Muscle layer of duodenum (tissue), 2 donors: Measurements from ENCODE around the gene XCL1.

ENCODE experiments used
- H3K27ac ChIP-seq: one replicate; pipeline ENCODE4 v1.7.0; 2013; ENCODE audit warnings: mild to moderate bottlenecking, low read length
- H3K27me3 ChIP-seq: one replicate; pipeline ENCODE4 v1.7.0; 2013; ENCODE audit warnings: low read depth, mild to moderate bottlenecking, control low read depth, low read length
- H3K36me3 ChIP-seq, 2 donors: one replicate each; pipeline ENCODE4 v1.7.0; 2013; ENCODE audit warnings: low read length in 2 of 2, control low read depth in 1 of 2, mild to moderate bottlenecking in 1 of 2; ENCODE audit not compliant: insufficient read depth in 2 of 2, control insufficient read depth in 1 of 2
- H3K4me1 ChIP-seq, 2 donors: one replicate each; pipeline ENCODE4 v1.7.0; 2013; ENCODE audit warnings: low read length in 2 of 2, mild to moderate bottlenecking in 2 of 2, control low read depth in 1 of 2, moderate library complexity in 1 of 2; ENCODE audit not compliant: insufficient read depth in 2 of 2, control insufficient read depth in 1 of 2
- H3K4me3 ChIP-seq, 2 donors: one replicate each; pipeline ENCODE4 v1.7.0; 2013; ENCODE audit warnings: low read length in 2 of 2, low read depth in 1 of 2, mild to moderate bottlenecking in 1 of 2
- H3K9me3 ChIP-seq, 2 donors: one replicate each; pipeline ENCODE4 v1.7.0; 2013; ENCODE audit warnings: low read length in 2 of 2, control low read depth in 1 of 2, mild to moderate bottlenecking in 1 of 2; ENCODE audit not compliant: control insufficient read depth in 1 of 2
- donor health status: healthy.

The XCL1 gene

DNA sequence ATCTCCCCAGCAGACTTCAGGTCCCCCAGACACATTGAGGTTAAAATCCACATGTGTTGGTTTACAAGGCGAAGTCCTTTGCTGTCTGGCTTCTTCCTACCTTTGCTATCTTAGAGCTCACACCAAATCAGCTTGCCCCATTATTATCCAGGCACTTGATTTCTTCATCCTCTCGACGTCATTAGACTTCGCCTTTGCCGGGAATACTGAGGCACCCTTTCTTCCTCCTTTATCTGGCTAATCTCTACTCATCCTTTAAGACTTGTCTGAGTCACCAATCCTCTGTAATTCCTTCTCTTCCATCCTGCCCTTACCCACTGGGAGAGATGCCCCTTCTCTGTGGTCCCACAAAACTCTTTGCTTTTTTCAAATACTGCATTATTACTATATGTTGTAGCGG, 23.4 kb upstream of the XCL1 start:
- Histone ChIP-seq H3K4me3 (no peak overlapping the region), H3K27me3 (no peaks in the 10 kb centered on the region), H3K36me3 (no peaks in the 10 kb centered on the region), H3K4me1 (peaks cover 0 to 4% of the 10 kb centered on the region in 2 donors), H3K9me3 (no peaks in the 10 kb centered on the region), H3K27ac (no peak overlapping the region)

- Histone ChIP-seq H3K27me3 (no peaks in the 10 kb centered on the region), H3K27ac (no peak overlapping the region), H3K36me3 (no peaks in the 10 kb centered on the region), H3K4me3 (no peak overlapping the region), H3K9me3 (no peaks in the 10 kb centered on the region), H3K4me1 (peaks cover 0 to 4% of the 10 kb centered on the region in 2 donors)
Measured at GRCh38 chr1:168553680-168554553, 22.5 kb upstream of the XCL1 start.

GRCh38 chr1:168554603-168555483, 21.6 kb upstream of the XCL1 start:
- Histone ChIP-seq H3K4me1 (peaks cover 0 to 4% of the 10 kb centered on the region in 2 donors), H3K27ac (no peak overlapping the region), H3K4me3 (no peak overlapping the region), H3K9me3 (no peaks in the 10 kb centered on the region), H3K36me3 (no peaks in the 10 kb centered on the region), H3K27me3 (no peaks in the 10 kb centered on the region)

DNA sequence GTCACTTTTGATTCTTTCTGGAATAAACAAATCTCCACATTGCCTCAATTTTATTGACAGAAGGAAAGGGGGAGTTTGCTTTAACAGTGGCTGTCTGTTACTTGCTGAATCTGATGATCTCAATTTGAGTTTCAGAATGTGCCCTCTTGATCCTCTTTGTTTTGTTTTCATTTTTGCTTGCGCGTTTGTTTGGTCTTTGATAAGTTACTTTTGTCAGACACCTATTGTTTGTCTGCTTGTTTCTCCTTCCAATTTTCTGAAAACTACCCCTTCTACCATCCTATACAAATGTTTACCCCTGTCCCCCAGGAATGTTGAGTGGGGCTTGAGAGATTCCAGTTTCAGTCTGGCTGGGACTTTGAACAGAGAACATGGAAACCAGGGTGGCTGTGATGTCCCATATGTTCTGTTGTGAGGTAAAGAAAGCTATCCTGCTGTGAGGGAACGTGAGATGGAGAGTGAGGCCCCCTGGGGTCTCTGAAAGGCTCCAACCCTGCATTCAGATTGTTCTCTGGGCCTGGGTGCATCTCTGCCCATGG, 20.8 kb upstream of the XCL1 start:
- Histone ChIP-seq H3K36me3 (no peaks in the 10 kb centered on the region), H3K9me3 (no peaks in the 10 kb centered on the region), H3K27me3 (no peaks in the 10 kb centered on the region), H3K4me3 (no peak overlapping the region), H3K27ac (no peak overlapping the region), H3K4me1 (peaks cover 0 to 4% of the 10 kb centered on the region in 2 donors)

- H3K4me3 ChIP-seq, result no peak overlapping the region
- H3K9me3 ChIP-seq, result no peaks in the 10 kb centered on the region
- H3K27ac ChIP-seq, result no peak overlapping the region
- no peaks in the 10 kb centered on the region for H3K27me3 ChIP-seq
- peaks cover 0 to 4% of the 10 kb centered on the region in 2 donors for H3K4me1 ChIP-seq
- H3K36me3 ChIP-seq, result no peaks in the 10 kb centered on the region
Measured at GRCh38 chr1:168556647-168557046, 19.8 kb upstream of the XCL1 start.

DNA sequence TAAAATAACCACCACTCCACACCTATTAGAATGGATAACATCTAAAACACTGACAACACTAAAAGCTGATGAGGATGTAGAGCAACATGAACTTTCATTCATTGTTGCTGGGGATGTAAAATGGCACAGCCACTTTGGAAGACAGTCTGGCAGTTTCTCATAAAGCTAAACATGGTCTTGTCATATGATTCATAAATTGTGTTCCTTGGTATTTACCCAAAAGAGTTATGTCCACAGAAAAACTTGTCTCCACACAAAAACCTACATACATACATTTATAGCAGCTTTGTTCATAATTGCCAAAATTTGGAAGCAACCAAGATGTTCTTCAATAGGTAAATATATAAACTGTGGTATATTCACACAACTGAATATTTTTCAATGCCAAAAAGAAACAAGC, 16.0 kb upstream of the XCL1 start:
- H3K4me1 ChIP-seq, result peaks cover 0 to 1% of the 10 kb centered on the region in 2 donors
- no peaks in the 10 kb centered on the region for H3K36me3 ChIP-seq
- no peaks in the 10 kb centered on the region for H3K9me3 ChIP-seq
- H3K4me3 ChIP-seq, result no peak overlapping the region
- H3K27ac ChIP-seq, result no peak overlapping the region
- no peaks in the 10 kb centered on the region for H3K27me3 ChIP-seq

GRCh38 chr1:168561989-168562388, 14.4 kb upstream of the XCL1 start:
- H3K9me3 ChIP-seq, result no peaks in the 10 kb centered on the region
- H3K27me3 ChIP-seq, result no peaks in the 10 kb centered on the region
- H3K4me3 ChIP-seq, result no peak overlapping the region
- no peaks in the 10 kb centered on the region for H3K36me3 ChIP-seq
- no peaks in the 10 kb centered on the region for H3K4me1 ChIP-seq
- no peak overlapping the region for H3K27ac ChIP-seq

- Histone ChIP-seq H3K36me3 (no peaks in the 10 kb centered on the region), H3K9me3 (no peaks in the 10 kb centered on the region), H3K4me3 (no peak overlapping the region), H3K27me3 (no peaks in the 10 kb centered on the region), H3K27ac (no peak overlapping the region), H3K4me1 (no peaks in the 10 kb centered on the region)
Measured at GRCh38 chr1:168565825-168566224, 10.6 kb upstream of the XCL1 start.

DNA sequence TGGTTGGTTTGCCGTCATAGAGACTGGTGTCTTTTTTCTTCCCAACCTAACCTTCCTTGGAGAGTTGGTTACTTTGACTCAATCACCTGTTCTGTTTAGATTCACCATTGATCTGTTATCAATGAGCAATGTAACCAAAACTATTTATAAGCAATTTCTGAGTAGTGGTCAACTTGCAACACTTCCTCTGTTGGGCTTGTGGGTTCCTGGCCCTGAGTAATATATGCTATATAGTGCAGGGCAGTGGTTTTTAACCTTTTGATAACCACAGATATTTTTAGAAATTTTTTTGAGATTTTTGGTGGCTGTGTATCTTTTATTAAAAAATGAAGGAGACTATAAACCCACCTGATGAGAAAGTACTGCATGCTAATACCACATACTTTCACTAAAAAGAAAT, 9.4 kb upstream of the XCL1 start:
- Histone ChIP-seq H3K4me1 (no peaks in the 10 kb centered on the region), H3K27ac (no peak overlapping the region), H3K4me3 (no peak overlapping the region), H3K27me3 (no peaks in the 10 kb centered on the region), H3K36me3 (no peaks in the 10 kb centered on the region), H3K9me3 (no peaks in the 10 kb centered on the region)

DNA sequence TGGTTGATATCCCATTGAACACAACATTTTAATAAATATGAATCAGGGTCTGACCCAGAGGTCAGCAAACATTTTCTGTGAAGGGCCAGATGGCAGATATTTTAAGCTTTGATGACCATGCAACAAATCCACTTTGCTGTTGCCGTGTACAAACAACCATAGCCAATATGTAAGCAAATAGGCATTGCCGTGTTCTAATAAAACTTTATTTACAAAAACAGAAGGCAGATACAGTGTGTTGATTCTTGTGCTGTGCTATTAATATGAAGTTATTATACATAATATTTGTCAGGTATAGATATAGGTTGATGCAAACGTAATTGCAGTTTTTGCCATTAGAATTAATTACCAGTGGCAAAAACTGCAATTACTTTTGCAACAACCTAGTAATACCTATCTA, 8.8 kb upstream of the XCL1 start:
- H3K9me3 ChIP-seq, result no peaks in the 10 kb centered on the region
- H3K27ac ChIP-seq, result no peak overlapping the region
- no peak overlapping the region for H3K4me3 ChIP-seq
- no peaks in the 10 kb centered on the region for H3K36me3 ChIP-seq
- H3K27me3 ChIP-seq, result no peaks in the 10 kb centered on the region
- no peaks in the 10 kb centered on the region for H3K4me1 ChIP-seq

DNA sequence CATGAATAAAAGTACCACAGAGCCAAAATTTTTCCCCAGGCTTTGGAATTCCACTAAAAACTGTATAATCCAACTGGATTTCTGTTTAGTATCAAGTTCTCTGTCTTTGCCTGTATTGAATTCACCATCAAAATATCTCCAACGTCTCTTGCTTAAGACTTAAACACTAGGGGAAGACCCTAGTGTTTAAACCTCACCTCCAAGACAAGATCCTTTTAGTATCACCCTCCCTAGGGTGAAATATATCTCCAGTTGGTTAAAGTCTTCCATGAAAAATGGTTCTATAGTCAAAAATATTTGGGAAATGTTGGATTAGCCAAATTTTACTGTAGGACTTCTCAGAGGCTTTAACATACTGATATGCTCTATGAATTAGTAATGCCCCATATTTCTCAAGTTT, 8.1 kb upstream of the XCL1 start:
- H3K27ac ChIP-seq, result no peak overlapping the region
- no peaks in the 10 kb centered on the region for H3K27me3 ChIP-seq
- no peak overlapping the region for H3K4me3 ChIP-seq
- H3K36me3 ChIP-seq, result no peaks in the 10 kb centered on the region
- H3K9me3 ChIP-seq, result no peaks in the 10 kb centered on the region
- H3K4me1 ChIP-seq, result no peaks in the 10 kb centered on the region
